HFF-Myc (cell line): ENCODE results near the gene RAD18.

ENCODE experiments used
- DNase-seq: peaks from one replicate; pipeline ENCODE4 v3.0.0-alpha.2; 2011; ENCODE audit warnings: low read depth; ENCODE audit errors: extremely low read depth
- H3K4me3 ChIP-seq: replicated peaks from 2 replicates; pipeline ENCODE4 v1.5.1; 2011; ENCODE audit warnings: low read depth, mild to moderate bottlenecking, control low read depth, low read length
- CTCF ChIP-seq: IDR thresholded peaks from 2 replicates; pipeline ENCODE4 v1.5.1; 2012; ENCODE audit warnings: mild to moderate bottlenecking, low read depth, low read length, control low read depth; ENCODE audit errors: missing control alignments

The RAD18 gene

DNA sequence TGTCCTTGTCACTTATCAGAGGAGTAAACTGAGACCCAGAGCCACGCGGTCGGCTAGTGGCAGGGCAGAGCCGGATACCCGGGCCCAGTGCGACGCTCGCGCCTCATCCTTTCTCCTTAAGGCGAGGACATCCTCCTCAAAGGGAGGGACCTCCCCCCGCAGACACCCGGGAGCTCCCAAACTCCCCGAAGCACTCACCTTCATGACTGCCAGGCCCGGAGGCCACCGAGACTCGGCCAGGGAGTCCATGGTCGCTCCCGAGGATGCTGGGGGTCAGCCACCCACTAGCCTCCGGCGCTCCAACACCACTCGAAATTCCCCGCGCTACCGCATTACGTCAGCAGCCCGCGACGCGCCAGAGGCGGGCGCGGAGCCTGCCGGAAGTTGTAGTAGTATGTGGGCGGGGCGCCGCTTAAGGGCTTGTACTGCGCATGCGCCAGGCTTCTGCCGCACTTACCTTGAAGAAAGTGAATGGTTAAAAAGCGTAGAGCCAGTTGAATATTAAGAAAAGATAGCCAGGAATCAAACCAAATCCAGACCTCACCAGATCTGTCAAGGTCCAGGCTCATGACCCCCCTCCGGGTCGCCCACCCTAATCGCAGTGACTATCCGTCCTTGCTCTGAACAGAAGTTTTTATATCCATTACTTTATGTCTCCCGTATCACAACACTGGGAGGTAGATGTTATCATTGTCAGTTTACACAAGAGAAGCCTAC is at the start of gene RAD18:
Gene RAD18 (minus strand): TSS at position 336 of the 717 bp plus-strand sequence. CDS start 87 bp downstream, at position 249.
- no peak for TF ChIP-seq CTCF
- H3K4me3 ChIP-seq, result peak within 1 kb of the TSS; percentile 90
- peak; percentile 61 for DNase-seq

- TF ChIP-seq CTCF, result no peak
- H3K4me3 ChIP-seq, result no peak overlapping the region
- no peak for DNase-seq
These were observed 49.2 kb upstream of the RAD18 start for GRCh38 chr3:9012521-9012920.

- no peak for DNase-seq
- TF ChIP-seq CTCF, result no peak
- no peak overlapping the region for H3K4me3 ChIP-seq
These were observed 46.8 kb upstream of the RAD18 start for GRCh38 chr3:9009976-9010545.

DNA sequence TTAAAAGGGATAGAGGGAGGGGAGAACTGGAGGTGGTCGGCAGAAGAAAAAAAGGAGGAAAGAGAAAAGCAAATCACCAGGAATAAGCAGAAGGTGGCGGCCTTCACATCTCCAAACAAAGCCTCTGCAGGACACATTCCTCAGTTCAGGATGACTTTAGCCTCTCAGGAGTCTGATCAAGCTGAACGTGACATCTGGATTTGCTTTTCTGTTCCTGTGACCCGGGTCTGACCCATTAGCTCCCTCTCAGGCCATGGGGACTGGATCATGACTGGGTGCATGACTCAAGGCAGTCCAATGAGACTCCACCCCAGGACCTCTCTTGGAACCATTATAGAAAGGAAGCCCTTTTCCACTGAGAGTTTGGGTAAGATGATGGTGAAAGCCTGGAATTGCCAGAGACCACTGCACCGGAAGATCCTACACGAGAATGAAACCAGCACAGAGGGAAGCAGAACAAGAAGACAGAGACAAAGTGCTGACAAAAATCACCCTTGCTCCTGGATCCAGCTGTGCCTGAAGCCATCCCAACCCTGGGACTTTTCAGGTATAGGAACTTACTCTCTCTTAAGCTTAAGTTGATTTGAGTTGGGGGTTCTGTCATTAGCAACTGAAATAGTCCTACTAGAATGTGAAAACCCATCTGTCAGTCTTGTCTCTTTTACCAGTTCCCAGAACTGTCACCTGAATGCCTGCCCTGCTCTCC is 45.4 kb upstream of the RAD18 start:
- TF ChIP-seq CTCF, result no peak
- H3K4me3 ChIP-seq, result no peak overlapping the region
- no peak for DNase-seq

DNA sequence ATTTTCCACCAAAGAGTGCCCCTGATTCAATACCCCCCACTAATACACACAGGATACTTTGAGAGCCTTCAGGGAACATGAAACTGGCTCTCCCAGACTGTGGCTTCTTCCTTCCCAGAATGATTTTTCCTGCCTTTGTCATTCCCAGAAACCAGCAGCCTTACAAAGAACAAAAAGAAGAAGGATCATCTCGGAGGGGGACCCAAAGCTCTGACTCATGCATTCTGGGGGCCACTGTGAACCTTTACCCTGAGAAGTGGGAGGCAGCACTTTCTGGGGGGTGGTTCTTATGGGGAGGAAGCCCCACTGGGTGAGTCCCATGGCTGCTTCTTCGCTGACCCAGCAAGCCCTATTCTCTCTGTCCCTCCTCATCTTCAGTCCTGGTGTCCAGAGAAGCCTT is 44.7 kb upstream of the RAD18 start:
- no peak for DNase-seq
- no peak overlapping the region for H3K4me3 ChIP-seq
- no peak for TF ChIP-seq CTCF

DNA sequence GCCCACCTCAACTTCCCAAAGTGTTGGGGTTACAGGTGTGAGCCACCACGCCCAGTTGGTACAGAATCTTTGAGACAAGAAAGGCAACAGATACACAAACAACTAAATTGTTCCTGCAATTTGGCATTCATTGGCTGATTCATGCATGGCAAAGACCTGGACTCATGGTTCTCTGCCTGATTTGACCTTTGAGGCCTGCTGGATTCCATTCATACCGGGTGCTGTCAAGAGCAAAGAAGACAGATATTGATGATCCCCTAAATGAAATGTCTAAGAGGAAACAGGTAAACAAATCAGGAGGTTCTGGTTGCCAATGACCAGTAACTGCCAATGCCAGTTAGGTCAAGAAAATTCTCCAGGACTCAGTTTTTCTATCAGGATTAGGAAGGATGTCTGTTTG is 43.9 kb upstream of the RAD18 start:
- no peak for TF ChIP-seq CTCF
- no peak for DNase-seq

More for the DNA sequence above, 43.9 kb upstream of the RAD18 start:
- H3K4me3 ChIP-seq, result no peak overlapping the region
